ENCODE data around the gene ZYX. TPM values are rescaled to one million over a fixed set of nuclear protein-coding genes. Genes with fewer than 3 reads are reported as not detected.
A peak's percentile ranks its signal among the peaks of the same experiment; 100 is the strongest.

ZYX gene
- total and polyA plus RNA-seq, 2 of the 13 experiments (the other 11 are each of a cell fraction or from before 2014, with no cell fraction given): 9.9 to 13.7 TPM

DNA sequence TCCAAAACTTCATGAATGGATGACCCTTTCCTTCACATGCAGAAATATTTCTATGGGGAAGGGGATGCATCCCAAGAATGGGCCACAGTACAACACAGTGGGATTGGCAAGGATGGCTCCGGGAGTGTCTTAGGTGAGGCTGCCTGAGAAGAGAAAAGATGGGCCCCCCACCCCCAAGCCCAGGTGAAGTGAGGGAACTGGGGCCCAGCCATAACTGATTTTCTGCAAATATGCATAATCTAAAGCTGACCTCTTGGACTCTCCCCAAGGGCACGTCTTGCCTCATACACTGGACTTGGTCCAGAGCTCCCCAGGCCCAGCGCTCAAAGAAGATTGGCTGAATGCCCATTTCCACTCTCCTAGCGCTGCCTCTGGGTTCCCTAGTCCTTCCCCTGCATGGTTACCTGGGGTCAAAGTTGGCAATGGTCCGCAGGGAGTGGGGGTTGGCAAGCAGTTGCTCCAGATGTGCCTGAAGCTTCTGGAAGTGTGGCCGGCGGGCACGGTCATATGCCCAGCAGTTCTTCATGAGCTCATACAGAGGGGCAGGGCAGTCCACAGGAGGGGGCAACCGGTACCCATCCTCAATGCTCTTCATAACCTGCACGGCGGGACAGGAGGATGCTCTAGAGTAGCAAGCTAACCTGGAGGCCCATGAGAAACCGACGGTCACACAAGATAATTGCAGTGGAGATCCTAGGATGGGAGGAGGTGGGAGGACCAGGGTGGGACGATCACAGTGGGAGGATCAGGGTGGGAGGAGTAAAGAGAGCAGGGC lies 12.3 kb downstream of the ZYX start (continued):
- TF ChIP-seq ZSCAN25 (CRISPR knock-in tag; IDR thresholded peaks at IDR 0.05) (peak; percentile 61; the same call in 1 of the 2 replicates), HOXA5 (CRISPR knock-in tag; IDR thresholded peaks at IDR 0.05) (no peak; the same call in 1 of the 2 replicates), ZNF564 (CRISPR knock-in tag; IDR thresholded peaks at IDR 0.05) (0 out of 2 replicates have a peak, but pooled peaks have one; percentile 59), ERF (CRISPR knock-in tag; IDR thresholded peaks at IDR 0.05) (peak; percentile 45; the same call in 1 of the 2 replicates), JUNB (CRISPR knock-in tag; IDR thresholded peaks at IDR 0.05; ENCODE audit: borderline replicate concordance) (0 out of 2 replicates have a peak, but pooled peaks have one; percentile 18), NRL (CRISPR knock-in tag; IDR thresholded peaks at IDR 0.05; ENCODE audit: borderline replicate concordance) (0 out of 2 replicates have a peak, but pooled peaks have one; percentile 29), NFIC (IDR thresholded peaks at IDR 0.05; ENCODE audit: low read length) (peak; percentile 90; the same call in 1 of the 2 replicates), ZNF10 (CRISPR knock-in tag; IDR thresholded peaks at IDR 0.05; ENCODE audit: borderline replicate concordance, low read depth) (no peak), SMAD3 (CRISPR knock-in tag; IDR thresholded peaks at IDR 0.05) (peak; percentile 65; the same call in 1 of the 2 replicates), MAZ (IDR thresholded peaks at IDR 0.05; ENCODE audit: borderline replicate concordance, low read depth, low read length) (peak; percentile 74; the same call in 1 of the 2 replicates), MAZ (CRISPR knock-in tag; IDR thresholded peaks at IDR 0.05; ENCODE audit: low read depth) (peak; percentile 43; the same call in 1 of the 2 replicates), ZNF891 (CRISPR knock-in tag; IDR thresholded peaks at IDR 0.05) (no peak)
- TF ChIP-seq, protein P1, sequence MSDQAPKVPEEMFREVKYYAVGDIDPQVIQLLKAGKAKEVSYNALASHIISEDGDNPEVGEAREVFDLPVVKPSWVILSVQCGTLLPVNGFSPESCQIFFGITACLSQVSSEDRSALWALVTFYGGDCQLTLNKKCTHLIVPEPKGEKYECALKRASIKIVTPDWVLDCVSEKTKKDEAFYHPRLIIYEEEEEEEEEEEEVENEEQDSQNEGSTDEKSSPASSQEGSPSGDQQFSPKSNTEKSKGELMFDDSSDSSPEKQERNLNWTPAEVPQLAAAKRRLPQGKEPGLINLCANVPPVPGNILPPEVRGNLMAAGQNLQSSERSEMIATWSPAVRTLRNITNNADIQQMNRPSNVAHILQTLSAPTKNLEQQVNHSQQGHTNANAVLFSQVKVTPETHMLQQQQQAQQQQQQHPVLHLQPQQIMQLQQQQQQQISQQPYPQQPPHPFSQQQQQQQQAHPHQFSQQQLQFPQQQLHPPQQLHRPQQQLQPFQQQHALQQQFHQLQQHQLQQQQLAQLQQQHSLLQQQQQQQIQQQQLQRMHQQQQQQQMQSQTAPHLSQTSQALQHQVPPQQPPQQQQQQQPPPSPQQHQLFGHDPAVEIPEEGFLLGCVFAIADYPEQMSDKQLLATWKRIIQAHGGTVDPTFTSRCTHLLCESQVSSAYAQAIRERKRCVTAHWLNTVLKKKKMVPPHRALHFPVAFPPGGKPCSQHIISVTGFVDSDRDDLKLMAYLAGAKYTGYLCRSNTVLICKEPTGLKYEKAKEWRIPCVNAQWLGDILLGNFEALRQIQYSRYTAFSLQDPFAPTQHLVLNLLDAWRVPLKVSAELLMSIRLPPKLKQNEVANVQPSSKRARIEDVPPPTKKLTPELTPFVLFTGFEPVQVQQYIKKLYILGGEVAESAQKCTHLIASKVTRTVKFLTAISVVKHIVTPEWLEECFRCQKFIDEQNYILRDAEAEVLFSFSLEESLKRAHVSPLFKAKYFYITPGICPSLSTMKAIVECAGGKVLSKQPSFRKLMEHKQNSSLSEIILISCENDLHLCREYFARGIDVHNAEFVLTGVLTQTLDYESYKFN (CRISPR knock-in tag; conservative IDR thresholded peaks at IDR 0.05): peak; percentile 97
- TF ChIP-seq, protein P2, sequence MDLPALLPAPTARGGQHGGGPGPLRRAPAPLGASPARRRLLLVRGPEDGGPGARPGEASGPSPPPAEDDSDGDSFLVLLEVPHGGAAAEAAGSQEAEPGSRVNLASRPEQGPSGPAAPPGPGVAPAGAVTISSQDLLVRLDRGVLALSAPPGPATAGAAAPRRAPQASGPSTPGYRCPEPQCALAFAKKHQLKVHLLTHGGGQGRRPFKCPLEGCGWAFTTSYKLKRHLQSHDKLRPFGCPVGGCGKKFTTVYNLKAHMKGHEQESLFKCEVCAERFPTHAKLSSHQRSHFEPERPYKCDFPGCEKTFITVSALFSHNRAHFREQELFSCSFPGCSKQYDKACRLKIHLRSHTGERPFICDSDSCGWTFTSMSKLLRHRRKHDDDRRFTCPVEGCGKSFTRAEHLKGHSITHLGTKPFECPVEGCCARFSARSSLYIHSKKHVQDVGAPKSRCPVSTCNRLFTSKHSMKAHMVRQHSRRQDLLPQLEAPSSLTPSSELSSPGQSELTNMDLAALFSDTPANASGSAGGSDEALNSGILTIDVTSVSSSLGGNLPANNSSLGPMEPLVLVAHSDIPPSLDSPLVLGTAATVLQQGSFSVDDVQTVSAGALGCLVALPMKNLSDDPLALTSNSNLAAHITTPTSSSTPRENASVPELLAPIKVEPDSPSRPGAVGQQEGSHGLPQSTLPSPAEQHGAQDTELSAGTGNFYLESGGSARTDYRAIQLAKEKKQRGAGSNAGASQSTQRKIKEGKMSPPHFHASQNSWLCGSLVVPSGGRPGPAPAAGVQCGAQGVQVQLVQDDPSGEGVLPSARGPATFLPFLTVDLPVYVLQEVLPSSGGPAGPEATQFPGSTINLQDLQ (CRISPR knock-in tag; IDR thresholded peaks at IDR 0.05): 0 out of 2 replicates have a peak, but pooled peaks have one; percentile 55
- TF ChIP-seq, protein P3, sequence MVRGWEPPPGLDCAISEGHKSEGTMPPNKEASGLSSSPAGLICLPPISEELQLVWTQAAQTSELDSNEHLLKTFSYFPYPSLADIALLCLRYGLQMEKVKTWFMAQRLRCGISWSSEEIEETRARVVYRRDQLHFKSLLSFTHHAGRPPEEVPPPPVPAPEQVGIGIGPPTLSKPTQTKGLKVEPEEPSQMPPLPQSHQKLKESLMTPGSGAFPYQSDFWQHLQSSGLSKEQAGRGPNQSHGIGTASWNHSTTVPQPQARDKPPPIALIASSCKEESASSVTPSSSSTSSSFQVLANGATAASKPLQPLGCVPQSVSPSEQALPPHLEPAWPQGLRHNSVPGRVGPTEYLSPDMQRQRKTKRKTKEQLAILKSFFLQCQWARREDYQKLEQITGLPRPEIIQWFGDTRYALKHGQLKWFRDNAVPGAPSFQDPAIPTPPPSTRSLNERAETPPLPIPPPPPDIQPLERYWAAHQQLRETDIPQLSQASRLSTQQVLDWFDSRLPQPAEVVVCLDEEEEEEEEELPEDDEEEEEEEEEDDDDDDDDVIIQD (CRISPR knock-in tag; IDR thresholded peaks at IDR 0.05; ENCODE audit: low read depth): peak; percentile 48; the same call in 1 of the 2 replicates
- TF ChIP-seq, protein P4, sequence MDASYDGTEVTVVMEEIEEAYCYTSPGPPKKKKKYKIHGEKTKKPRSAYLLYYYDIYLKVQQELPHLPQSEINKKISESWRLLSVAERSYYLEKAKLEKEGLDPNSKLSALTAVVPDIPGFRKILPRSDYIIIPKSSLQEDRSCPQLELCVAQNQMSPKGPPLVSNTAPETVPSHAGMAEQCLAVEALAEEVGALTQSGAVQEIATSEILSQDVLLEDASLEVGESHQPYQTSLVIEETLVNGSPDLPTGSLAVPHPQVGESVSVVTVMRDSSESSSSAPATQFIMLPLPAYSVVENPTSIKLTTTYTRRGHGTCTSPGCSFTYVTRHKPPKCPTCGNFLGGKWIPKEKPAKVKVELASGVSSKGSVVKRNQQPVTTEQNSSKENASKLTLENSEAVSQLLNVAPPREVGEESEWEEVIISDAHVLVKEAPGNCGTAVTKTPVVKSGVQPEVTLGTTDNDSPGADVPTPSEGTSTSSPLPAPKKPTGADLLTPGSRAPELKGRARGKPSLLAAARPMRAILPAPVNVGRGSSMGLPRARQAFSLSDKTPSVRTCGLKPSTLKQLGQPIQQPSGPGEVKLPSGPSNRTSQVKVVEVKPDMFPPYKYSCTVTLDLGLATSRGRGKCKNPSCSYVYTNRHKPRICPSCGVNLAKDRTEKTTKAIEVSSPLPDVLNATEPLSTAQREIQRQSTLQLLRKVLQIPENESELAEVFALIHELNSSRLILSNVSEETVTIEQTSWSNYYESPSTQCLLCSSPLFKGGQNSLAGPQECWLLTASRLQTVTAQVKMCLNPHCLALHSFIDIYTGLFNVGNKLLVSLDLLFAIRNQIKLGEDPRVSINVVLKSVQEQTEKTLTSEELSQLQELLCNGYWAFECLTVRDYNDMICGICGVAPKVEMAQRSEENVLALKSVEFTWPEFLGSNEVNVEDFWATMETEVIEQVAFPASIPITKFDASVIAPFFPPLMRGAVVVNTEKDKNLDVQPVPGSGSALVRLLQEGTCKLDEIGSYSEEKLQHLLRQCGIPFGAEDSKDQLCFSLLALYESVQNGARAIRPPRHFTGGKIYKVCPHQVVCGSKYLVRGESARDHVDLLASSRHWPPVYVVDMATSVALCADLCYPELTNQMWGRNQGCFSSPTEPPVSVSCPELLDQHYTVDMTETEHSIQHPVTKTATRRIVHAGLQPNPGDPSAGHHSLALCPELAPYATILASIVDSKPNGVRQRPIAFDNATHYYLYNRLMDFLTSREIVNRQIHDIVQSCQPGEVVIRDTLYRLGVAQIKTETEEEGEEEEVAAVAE (CRISPR knock-in tag; IDR thresholded peaks at IDR 0.05; ENCODE audit: borderline replicate concordance): peak; percentile 37; the same call in 1 of the 2 replicates

Measured in HepG2 (cell line).